Measurements from ENCODE around the gene NSUN5.

DNA sequence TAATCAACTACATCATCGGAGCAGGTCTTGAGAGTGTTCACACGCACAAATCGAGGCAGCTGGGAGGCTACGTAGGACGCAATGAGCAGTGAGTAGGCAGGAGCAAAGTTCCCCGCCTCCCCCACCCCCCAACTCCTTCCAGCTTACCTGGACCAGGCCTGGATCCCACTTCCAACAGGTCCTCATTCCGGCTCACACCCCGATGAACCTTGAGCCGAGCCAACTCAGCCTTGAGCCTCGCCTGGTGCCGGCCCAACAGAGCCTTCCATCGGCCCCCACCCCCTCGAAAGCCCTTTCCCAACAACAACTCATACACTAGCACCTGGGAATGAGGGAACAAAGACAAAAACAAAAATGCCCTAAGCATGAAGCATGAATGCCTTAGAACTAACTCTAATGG, 1.2 kb downstream of the NSUN5 start:
- TF ChIP-seq SMC3 (conservative IDR thresholded peaks at IDR 0.05; ENCODE audit: poor library complexity) (no peak), EZH2 (IDR thresholded peaks at IDR 0.05; ENCODE audit: borderline replicate concordance, insufficient read depth, low read length, poor library complexity, severe bottlenecking) (no peak), MXI1 (conservative IDR thresholded peaks at IDR 0.05; ENCODE audit: poor library complexity, severe bottlenecking) (no peak), POLR2AphosphoS5 (IDR thresholded peaks at IDR 0.05) (no peak), RAD21 (conservative IDR thresholded peaks at IDR 0.05) (no peak), TAF1 (IDR thresholded peaks at IDR 0.05; ENCODE audit: low read depth) (no peak)
- TF ChIP-seq, protein P1, sequence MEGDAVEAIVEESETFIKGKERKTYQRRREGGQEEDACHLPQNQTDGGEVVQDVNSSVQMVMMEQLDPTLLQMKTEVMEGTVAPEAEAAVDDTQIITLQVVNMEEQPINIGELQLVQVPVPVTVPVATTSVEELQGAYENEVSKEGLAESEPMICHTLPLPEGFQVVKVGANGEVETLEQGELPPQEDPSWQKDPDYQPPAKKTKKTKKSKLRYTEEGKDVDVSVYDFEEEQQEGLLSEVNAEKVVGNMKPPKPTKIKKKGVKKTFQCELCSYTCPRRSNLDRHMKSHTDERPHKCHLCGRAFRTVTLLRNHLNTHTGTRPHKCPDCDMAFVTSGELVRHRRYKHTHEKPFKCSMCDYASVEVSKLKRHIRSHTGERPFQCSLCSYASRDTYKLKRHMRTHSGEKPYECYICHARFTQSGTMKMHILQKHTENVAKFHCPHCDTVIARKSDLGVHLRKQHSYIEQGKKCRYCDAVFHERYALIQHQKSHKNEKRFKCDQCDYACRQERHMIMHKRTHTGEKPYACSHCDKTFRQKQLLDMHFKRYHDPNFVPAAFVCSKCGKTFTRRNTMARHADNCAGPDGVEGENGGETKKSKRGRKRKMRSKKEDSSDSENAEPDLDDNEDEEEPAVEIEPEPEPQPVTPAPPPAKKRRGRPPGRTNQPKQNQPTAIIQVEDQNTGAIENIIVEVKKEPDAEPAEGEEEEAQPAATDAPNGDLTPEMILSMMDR (IDR thresholded peaks at IDR 0.05; ENCODE audit: poor library complexity, severe bottlenecking): no peak
